ENCODE data around the gene LRRC63.
"Not testable (repeated sequence)": the region's sequence is repeated elsewhere in the genome, so short reads cannot be mapped to it uniquely, and the experiment has no call there.

LRRC63 gene

DNA sequence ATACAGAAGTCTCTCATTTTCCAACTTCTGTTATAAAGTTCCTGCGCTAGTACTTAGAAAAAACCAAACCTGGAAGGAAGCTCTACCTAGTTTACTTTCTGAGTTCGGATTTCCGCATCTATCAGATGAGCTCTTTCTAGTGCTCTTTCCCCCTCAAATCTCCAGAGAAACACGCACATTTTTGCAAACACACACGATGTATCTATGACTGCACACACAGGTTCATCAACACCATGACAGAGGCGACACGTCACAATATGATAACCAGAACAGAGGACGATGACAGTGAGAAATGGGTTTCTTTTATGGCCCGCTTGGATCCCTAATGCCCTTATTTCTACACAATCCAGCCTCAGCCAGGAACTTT, 629 bp upstream of the LRRC63 start:
- peak overlapping the region; percentile 82 for H3K27ac ChIP-seq
- TF ChIP-seq, protein P1, sequence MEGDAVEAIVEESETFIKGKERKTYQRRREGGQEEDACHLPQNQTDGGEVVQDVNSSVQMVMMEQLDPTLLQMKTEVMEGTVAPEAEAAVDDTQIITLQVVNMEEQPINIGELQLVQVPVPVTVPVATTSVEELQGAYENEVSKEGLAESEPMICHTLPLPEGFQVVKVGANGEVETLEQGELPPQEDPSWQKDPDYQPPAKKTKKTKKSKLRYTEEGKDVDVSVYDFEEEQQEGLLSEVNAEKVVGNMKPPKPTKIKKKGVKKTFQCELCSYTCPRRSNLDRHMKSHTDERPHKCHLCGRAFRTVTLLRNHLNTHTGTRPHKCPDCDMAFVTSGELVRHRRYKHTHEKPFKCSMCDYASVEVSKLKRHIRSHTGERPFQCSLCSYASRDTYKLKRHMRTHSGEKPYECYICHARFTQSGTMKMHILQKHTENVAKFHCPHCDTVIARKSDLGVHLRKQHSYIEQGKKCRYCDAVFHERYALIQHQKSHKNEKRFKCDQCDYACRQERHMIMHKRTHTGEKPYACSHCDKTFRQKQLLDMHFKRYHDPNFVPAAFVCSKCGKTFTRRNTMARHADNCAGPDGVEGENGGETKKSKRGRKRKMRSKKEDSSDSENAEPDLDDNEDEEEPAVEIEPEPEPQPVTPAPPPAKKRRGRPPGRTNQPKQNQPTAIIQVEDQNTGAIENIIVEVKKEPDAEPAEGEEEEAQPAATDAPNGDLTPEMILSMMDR (conservative IDR thresholded peaks at IDR 0.05), result no peak

DNA sequence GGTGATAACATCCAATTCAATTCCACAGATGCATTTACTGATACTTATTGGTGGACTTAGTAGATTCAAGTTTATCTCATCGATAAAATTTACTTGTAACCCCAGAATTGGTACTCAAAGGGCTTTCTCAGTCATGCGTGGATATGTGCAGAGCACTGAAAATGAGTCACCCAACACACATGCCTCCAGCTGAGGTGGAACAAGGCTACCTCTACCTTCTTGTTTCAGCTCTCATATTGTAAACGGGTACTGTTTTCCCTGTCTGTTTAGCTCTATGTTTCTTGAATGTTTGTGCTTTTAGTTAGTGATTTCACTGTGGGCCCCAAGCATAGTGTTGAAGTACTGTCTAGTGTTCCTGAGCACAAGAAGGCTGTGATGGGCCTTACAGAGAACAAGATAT, 1.5 kb downstream of the LRRC63 start:
- peak overlapping the region; percentile 82 for H3K27ac ChIP-seq
- TF ChIP-seq, protein P1 (conservative IDR thresholded peaks at IDR 0.05), result no peak

DNA sequence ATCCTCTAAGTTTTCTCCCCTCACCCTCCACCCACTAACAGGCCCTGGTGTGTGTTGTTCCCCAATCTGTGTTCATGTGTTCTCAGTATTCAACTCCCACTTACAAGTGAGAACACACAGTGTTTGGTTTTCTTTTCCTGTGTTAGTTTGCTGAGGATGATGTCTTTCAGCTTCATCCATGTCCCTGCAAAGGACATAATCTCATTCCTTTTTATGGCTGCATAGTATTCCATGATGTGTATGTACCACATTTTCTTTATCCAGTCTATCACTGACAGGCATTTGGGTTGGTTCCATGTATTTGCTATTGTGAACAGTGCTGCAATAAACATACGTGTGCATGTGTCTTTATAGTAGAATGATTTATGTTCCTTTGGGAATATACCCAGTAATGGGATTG, 3.0 kb downstream of the LRRC63 start:
- H3K27ac ChIP-seq, result peak overlapping the region; percentile 82

DNA sequence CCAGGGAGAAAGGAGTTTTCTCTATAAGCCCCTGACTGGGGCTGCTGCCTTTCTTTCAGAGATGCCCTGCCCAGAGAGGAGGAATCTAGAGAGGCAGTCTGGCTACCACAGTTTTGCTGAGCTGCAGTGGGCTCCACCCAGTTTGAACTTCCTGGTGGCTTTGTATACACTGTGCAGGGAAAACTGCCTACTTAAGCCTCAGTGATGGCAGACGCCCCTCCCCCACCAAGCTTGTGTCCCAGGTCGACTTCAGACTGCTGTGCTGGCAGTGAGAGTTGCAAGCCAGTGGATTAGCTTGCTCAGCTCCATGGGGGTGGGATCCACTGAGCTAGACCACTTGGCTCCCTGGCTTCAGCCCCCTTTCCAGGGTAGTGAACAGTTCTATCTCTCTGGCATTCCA, 8.5 kb downstream of the LRRC63 start:
- not testable (repeated sequence) for H3K27ac ChIP-seq

DNA sequence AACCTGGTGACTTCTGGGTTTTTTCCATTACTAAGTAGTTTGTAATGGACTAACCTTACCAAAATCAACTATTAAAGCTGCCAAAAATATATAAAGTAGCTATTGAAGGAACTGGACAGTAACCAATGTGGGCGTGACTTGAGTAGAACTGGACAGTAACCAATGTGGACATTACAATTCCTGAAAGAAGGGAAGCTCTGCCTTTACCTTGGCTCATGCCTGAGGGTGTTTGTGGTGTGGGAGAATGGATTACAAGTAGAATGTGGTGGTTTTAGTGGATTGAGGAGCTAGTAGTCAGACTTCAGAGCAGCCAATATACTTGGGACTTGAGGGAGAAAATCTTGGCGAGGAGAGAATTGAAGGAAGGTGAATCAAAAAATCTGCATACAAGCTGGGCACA, 17.5 kb downstream of the LRRC63 start:
- H3K27ac ChIP-seq, result no peak overlapping the region
- TF ChIP-seq, protein P1 (conservative IDR thresholded peaks at IDR 0.05), result no peak

DNA sequence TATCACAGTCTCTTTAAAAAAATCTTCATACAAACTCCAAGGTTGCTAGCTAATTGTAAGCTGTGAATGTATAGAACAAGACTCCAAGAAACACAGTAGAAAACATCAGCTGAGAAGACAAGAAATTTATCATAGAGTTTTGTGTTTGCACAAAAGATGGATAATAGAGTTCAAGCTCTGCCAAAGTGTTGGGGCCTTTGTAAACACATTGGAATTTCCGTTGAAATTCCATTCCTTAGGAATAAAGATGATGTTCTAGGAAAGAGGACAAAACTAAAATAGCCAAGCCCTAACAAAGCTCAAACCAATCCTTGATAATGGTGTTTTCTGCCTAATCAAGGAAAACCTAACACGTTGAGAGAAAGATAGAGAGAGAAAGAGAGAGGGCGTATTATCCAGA, 20.6 kb downstream of the LRRC63 start:
- H3K27ac ChIP-seq, result no peak overlapping the region
- TF ChIP-seq, protein P1 (conservative IDR thresholded peaks at IDR 0.05), result no peak

DNA sequence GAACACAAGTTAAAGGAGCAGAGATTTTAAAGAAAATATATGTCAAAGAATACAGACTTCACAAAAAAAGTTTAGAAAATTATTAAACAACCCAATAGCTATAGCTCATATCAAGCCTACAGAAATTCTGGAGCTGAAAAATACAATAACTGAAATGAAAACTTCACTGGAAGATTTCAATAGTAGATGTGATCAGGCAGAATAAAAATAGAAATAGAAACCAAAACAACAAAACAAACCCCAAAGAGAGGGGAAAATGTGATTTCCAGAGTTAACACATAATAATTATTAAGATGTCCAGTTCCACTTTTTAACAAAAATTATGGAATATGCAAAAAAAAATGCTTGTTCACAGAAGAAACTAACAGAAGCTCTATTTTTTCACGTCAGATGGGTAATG, 23.6 kb downstream of the LRRC63 start:
- no peak overlapping the region for H3K27ac ChIP-seq
- TF ChIP-seq, protein P1 (conservative IDR thresholded peaks at IDR 0.05), result no peak

DNA sequence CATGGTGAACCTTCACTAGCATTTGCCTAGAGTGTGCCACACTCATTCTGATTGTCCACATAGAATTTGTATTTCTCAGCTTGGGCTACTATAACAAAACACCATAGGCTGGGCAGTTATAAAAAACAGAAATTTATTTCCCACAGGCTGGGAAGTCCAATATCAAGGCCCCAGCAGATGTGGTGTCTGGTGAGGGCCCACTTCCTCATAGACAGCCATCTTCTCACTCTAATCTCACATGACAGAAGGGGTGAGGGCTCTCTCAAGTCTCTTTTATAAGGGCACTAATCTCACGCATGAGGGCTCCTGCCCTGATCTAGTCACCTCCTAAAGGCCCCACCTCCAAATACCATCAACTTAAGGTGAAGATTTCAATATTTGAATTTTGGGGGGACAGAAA, 53.6 kb downstream of the LRRC63 start:
- no peak overlapping the region for H3K27ac ChIP-seq

DNA sequence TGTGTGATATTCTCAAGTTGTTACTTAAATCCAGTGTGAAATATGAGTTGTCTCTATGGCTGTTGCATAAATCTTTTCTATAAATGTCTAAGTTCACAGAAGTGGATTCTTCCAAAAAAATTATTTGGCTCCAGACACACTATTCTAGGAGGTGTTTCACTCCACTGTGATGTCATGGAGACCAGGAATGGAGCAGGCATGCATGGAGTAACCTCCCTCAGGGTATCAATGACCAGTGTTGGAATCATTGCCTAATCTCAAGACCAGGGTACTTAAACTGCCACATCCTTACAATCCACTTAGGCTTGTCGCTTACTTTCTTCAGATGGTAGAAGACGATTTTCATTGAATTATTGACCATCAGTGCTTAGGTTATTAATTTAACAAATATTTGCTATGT, 55.4 kb downstream of the LRRC63 start:
- TF ChIP-seq, protein P1 (conservative IDR thresholded peaks at IDR 0.05), result no peak
- no peak overlapping the region for H3K27ac ChIP-seq

More for the DNA sequence above, 53.6 kb downstream of the LRRC63 start:
- TF ChIP-seq, protein P1 (conservative IDR thresholded peaks at IDR 0.05), result no peak

All from VCaP (cell line).